Activated CD4-positive, alpha-beta T cell treated with anti-CD3 and anti-CD28 coated beads, Interleukin-2, amount 50 U/mL, for 4 hours (primary cell): Measurements from ENCODE around the gene SHOC2.

Source experiments
- DNase-seq, 2 experiments: peaks; one replicate each; pipeline ENCODE4 v3.0.0-alpha.2; 2020

The SHOC2 gene

DNA sequence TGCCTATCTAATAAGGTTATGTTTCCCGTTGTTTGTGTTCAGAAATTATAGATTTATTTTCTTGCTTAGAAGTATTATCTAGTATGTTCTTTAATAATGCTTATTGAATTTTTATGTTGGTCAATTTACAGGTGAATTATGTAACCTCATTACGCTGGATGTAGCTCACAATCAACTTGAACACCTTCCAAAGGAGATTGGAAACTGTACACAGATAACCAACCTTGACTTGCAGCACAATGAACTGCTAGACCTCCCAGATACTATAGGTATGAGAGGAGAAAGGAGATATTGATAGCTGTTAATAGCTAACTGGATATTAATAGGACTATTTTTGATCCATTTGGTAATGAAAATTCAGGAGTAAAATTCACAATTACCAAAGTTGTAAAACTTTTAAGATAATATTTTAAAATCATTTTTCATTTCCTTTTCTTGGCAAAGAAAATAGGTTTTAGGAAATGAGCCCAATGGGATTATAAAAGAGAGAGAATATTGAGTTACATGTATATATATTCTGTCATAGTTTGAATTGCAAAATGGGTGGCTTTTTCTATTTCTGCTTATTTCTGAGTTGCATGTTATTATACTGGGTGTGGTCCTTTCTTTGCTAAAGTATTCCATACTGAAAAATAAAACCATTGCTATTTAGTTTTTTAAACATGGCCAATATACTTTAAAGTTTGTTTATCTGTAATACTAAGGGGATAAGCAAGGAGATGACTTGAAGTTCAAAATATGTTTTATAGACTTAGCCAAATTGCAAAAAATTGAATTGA lies 66.3 kb downstream of the SHOC2 start:
- DNase-seq: no peak

- no peak for DNase-seq
These were observed 69.6 kb downstream of the SHOC2 start for GRCh38 chr10:110989016-110989415.

DNA sequence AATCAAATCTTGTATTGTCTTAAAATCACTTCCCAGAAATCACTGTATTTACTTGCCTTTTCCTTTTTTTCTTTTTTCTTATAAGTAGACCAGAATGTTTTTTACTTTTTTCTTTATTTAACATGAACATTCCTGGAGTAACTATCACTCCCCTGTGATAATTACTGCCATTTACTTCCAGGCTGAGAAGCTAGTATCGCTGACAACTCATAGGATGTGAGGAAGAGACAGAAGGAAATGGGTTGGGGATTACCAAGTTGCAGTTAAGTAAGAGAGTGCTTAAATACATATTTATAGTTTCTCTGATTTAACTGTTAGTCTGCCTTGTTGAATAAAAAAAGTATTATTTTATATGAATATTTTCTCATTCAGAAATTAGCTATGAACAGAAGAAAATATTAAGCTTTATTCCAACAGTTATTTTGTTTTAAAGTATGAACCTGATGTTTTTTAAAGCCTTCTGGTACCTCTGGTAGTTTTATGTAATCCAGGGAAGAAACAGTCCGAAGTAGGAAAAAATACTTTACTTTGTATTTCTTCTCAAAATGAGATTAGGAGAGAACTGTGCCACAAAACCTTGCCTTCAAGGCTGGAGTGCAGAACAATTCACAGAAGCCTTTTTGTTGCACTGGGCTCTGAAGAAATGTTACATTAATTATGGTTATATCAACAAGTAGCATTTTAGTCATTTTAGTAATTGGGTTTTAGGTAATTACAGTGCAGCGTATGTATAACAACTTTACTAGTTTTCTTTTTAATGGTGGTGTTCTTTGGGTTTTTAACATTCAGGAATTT lies 72.8 kb downstream of the SHOC2 start:
- DNase-seq: no peak

GRCh38 chr10:110993024-110993693 lies 73.8 kb downstream of the SHOC2 start:
- no peak for DNase-seq

DNA sequence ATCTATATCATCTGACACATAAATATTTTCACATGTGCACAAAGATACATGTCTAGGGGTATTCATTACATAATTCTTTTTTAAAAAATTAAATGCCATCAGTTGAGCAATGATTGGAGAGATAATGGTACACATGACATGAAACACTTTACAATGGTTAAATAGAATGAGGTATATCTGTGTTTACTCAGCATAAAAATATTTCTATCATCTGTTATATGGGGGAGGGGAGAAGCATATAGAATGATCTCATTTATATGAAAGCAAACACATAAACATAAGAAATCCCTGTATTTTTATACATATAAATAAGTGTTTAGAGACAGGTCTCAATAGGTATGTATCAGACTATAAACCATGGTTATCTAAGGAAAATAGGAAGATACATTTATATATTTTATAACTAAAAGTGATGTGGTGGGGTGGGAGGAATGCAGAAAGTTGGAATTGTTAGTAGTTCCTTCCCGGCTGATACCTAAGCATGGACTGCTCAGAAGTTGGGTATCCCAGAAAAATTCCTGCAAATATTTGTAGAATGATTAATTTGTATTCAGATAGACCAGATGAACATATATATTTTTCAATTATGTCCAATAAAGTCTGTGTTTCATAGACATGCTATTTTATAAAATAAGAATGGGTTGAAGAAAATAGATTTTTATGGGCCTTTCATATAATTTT lies 75.1 kb downstream of the SHOC2 start:
- no peak for DNase-seq

DNA sequence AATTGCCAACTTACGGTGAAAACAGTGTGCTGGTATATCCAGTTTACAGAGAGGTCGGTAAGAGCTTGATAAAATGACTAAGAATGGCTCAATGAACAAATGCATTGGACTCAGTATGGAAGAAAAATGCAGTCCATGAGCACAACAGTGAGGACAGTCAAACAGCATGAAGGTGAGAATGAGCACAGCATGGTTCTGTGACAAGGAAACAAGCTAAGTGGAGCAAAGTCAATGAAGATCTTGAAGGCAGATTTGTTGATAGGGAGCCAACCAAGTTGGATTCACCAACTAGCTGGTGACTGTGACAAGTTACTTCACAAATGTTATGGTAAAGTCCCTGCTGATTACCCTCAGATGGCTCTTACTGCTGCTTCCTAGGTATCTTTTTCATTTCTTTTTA lies 75.9 kb downstream of the SHOC2 start:
- DNase-seq: no peak

- no peak for DNase-seq
These were observed 76.9 kb downstream of the SHOC2 start for GRCh38 chr10:110996256-110996655.

DNA sequence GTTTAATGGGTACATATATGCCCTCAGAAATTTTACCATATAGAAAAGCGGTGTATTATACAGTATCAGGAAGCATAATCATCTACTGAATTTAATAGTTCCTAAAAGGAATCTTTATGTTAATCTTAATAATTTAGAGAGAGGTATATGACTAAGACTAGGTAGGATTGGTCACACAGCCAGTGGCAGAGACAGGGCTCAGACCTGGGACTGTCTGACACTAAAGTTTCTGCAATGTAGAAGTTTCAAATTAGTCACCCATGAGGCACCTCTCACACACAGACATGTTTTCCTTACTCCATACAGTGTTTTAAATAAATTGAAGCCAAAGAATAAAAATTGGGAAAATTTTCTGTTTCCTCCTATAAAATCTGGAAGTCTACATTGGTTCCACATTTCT lies 84.6 kb downstream of the SHOC2 start:
- no peak for DNase-seq

GRCh38 chr10:111007486-111007885 lies 88.1 kb downstream of the SHOC2 start:
- no peak for DNase-seq

DNA sequence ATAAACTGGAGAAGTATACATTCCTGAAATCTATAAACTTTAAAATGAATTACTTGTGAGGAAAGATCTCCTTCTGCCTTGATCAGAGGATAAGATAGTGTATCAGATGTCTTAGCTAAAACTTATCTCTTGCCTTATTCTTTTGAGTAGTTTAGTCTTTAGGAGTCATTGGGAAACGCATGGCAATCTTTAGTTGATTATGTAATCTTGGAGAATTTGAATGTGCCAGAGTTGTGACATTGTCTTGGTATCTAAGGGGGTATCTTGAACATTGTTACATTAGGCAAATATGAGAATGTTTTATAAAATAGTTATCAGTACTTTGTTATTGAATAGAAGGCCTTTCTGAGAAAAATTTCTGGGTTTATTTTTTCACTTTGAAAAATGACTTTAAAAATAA lies 95.8 kb downstream of the SHOC2 start:
- no peak for DNase-seq

GRCh38 chr10:111017098-111017497 lies 97.7 kb downstream of the SHOC2 start:
- DNase-seq: no peak

DNA sequence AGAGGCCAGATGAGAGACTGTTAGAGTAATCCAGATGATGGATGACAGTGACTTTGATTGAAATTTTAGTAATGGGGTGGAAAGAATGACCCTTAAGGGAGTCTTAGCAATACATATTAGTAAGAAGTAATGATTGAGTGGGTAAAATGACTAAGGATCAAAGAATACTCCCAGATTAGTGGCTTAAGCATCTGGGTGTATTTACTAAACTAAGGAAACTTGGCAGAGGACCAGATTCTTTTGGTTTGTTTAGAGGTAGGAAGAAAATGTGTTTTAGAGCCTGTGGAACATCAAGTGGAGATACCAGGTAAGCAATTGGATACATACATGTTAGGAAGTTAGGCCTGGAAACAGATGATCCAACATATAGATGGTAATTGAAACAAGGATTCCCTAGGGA lies 98.6 kb downstream of the SHOC2 start:
- DNase-seq: no peak

DNA sequence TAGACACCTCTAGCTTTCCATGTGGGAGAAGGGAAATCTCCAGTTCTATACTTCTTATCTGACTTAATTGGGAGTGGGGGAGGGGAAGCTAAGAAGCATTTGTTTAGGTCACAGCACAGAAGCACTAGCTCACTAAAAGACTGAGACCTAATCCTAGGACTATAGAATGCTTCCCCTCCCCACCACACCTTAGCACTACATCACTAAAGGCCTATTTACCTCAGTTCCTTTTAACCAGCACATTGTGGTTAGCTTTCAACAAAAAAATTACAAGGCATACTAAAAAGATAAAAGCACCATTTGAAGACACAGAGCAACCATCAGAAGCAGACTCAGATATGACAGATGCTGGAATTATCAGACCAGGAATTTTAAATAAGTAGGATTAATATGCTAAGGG lies 103.7 kb downstream of the SHOC2 start:
- DNase-seq: no peak

GRCh38 chr10:111030042-111030750 lies 110.8 kb downstream of the SHOC2 start:
- no peak for DNase-seq

DNA sequence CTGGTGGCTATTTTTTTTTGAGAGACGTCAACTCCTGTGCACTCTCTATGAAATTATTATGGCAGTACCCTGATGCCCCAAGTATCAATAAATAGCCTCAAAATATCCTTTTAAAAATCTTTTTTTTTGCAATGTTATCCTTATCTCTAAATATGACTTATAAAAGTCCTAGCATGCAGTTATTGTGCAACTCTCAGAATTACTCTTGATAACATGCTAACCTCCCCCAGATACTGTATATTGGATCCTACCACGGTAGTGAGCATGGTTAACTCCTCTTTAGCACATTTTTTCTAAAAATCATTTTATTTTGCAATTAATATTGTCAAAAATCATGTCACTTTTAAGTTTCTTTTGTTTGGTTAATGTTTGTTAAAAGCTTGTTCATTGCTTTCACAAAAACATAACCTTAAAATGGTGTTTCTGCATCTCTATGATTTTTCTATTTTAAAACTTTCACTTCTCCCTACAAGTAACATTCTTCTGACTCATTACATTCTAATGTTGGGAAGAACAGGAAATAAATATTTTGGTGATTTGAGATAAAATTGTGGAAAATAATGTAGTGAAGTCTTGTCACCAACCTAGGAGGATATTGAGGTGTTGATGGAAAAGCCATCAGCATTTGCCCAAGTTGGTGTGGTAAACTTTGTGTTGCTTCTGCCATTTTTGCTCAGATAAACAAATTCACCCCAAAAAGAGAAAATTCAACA lies 115.3 kb downstream of the SHOC2 start:
- DNase-seq: no peak

DNA sequence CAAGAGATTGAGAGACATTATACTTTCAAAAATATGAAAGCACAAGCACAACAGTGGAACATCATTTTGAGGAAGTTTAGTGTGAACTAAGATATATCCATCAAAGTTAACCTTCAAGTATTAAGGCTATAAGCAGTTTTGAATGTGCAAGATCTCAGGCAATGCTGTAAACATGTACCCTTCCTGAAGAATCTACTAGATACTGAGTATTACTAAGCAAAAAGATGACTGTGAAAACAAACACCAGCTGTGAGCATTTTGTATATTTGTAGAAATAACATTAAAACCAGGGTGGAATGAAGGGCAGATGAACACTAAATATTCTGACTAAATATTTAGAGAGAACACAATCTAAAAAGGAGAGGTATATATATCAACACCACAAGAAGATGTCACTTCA lies 116.1 kb downstream of the SHOC2 start:
- no peak for DNase-seq

GRCh38 chr10:111037858-111038257 lies 118.5 kb downstream of the SHOC2 start:
- no peak for DNase-seq

DNA sequence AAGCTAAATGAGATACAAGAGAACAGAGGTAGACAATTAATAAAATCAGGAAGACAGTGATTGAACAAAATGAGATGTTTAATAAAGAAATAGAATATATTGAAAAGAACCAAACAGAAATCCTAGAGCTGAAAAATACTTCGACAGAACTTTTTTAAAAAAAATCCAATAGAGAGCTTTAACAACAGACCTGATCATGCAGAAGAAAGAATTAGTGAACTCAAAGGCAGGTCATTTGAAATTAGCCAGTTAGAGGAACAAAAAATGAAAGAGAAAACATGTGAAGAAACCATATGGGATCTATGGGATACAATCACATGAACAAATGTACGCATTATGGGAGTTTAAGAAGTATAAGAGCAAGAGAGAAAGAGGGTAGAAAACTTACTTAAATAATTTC lies 120.1 kb downstream of the SHOC2 start:
- no peak for DNase-seq

DNA sequence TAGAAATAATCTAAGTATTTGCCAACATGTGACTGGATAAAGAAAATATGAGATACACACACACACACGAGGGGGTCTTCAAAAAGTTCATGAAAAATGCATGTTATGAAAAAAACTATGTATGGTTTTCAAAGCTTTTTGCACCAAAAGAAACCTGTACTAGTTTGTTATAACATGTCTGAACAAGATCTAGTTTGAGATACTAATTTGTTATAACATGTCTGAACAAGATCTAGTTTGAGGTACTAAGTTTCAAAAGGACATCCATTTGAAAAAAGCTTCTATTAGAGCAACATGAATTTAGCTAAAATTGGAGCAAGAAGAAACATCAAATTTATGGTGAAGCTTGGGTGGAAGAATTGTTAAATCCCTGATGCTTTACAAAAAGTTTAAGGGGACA lies 137.6 kb downstream of the SHOC2 start:
- DNase-seq: no peak
